ENCODE results near the gene ATRIP. TPM values are rescaled to one million over a fixed set of nuclear protein-coding genes. Genes with fewer than 3 reads are reported as not detected.

ATRIP gene
- total and polyA plus RNA-seq, 2 of the 8 experiments (the other 6 are each of a cell fraction or from before 2014, with no cell fraction given): 18.5 to 20.2 TPM

DNA sequence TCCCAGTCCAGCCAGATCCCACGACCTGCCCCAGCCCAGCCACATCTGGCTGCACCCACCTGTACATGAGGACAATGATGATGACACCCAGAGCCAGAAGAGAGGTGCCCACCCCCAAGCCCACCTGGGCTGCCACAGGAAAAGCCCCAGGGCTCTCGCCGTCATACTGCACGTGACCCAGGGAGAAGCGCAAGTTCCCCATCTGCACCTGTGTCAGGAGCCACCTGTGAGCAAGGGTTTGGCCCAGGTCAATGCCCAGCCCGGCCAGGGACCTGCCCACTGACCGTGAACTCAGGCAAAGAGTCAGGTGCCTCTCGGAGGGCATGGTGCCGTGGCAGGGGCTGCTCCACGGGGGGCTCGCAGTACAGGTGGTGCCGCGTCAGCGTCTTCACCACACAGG is 32.9 kb upstream of the ATRIP start:
- H3K23me2 ChIP-seq (ENCODE audit: low read depth, low read length): no peaks in the 10 kb centered on the region
- no peak overlapping the region for H3K23ac ChIP-seq (ENCODE audit: insufficient read length)
- H3K79me1 ChIP-seq (ENCODE audit: low read depth, low read length): no peaks in the 10 kb centered on the region; the same call in 1 of the 2 replicates
- no peaks in the 10 kb centered on the region; a peak in 1 of 4 replicates for H3K79me2 ChIP-seq (ENCODE audit: control insufficient read depth in 1 of 2, insufficient read depth in 2 of 2, low read length in 2 of 2)
- H2BK20ac ChIP-seq (ENCODE audit: low read length): no peak overlapping the region
- no peak overlapping the region for H2AFZ ChIP-seq (ENCODE audit: low read length)
- no peaks in the 10 kb centered on the region for H3K4me1 ChIP-seq (replicated peaks in 1 of 4; ENCODE audit: control insufficient read depth in 3 of 4, insufficient read depth in 4 of 4, low read length in 3 of 4)
- no peak overlapping the region for H3K4ac ChIP-seq (replicated peaks; ENCODE audit: insufficient read length, low read depth, low read length)
- no peaks in the 10 kb centered on the region for H3K9me3 ChIP-seq (ENCODE audit: insufficient read depth in 2 of 2, low read depth in 1 of 2, low read length in 1 of 2)
- H2BK120ac ChIP-seq (replicated peaks; ENCODE audit: low read depth, low read length): no peak overlapping the region
- H3K36me3 ChIP-seq (ENCODE audit: control insufficient read depth in 2 of 4, insufficient read depth in 4 of 4, low read length in 3 of 4): peaks cover 74 to 89% (median 89%) of the 10 kb centered on the region in 4 experiments
- POLR2A ChIA-PET (ENCODE audit: partially characterized antibody): interaction anchor here (1.5 to 31.5 kb wide), 3 partner anchors 6 to 33 kb away, joined by 3 to 650 read pairs (median 650); partner anchors contain the start of genes ATRIP and PLXNB1
- 95% methylated on average over 14 of the region's 14 CpGs; no CpG with 5 or more reads in 1 of the 2 experiments for WGBS, 2 experiments (ENCODE audit: extremely low coverage in 1 of 2, insufficient coverage in 1 of 2, insufficient read length in 1 of 2, insufficient replicate concordance in 2 of 2, low coverage in 1 of 2, low lambda C conversion rate in 2 of 2, missing lambda C conversion rate in 1 of 2)
- no peak overlapping the region for H2AK5ac ChIP-seq (ENCODE audit: low read depth, low read length)
- H2BK15ac ChIP-seq (ENCODE audit: low read length): no peak overlapping the region
- H3K27me3 ChIP-seq (replicated peaks in 1 of 4; ENCODE audit: control insufficient read depth in 3 of 4, extremely low read depth in 1 of 4, insufficient read depth in 3 of 4, low read length in 3 of 4): no peaks in the 10 kb centered on the region
- no peak overlapping the region for H2BK12ac ChIP-seq (ENCODE audit: low read depth, low read length)
- H3K9ac ChIP-seq (replicated peaks in 1 of 4; ENCODE audit: extremely low read depth in 1 of 4, low read depth in 3 of 4, low read length in 3 of 4): no peak overlapping the region
- H4K8ac ChIP-seq (ENCODE audit: extremely low read depth, insufficient read depth, low read length): no peak overlapping the region
- H4K20me1 ChIP-seq (replicated peaks in 1 of 2; ENCODE audit: control insufficient read depth in 1 of 2, insufficient read depth in 2 of 2, low read length in 2 of 2): peaks cover 6 to 50% of the 10 kb centered on the region in 2 experiments
- H3K27ac ChIP-seq (ENCODE audit: low read depth, low read length): no peak overlapping the region
- no peak overlapping the region for H3K18ac ChIP-seq (ENCODE audit: extremely low read depth, low read length)
- H3K56ac ChIP-seq (replicated peaks; ENCODE audit: insufficient read length, low read depth, low read length): no peak overlapping the region
- no peak overlapping the region for H2BK5ac ChIP-seq (ENCODE audit: low read depth, low read length)
- H3K4me3 ChIP-seq (ENCODE audit: extremely low read depth in 1 of 4, insufficient read depth in 2 of 4, low read depth in 3 of 4, low read length in 4 of 4): no peak overlapping the region
- H3K4me2 ChIP-seq (ENCODE audit: insufficient read depth in 1 of 2, low read depth in 2 of 2, low read length in 2 of 2): no peak overlapping the region
- FAIRE-seq (no peak), DNase-seq (ENCODE audit: low read depth in 1 of 2, low spot score in 2 of 2) (no peak)
- no peak overlapping the region for H3K14ac ChIP-seq (ENCODE audit: insufficient read length)
- no peak overlapping the region for H4K91ac ChIP-seq (replicated peaks; ENCODE audit: insufficient read length, low read length)
- H4K5ac ChIP-seq (ENCODE audit: insufficient read length, low read depth, low read length): no peak overlapping the region
- CTCF ChIA-PET (ENCODE audit: partially characterized antibody): interaction anchor here (0.6 to 7.7 kb wide), 7 partner anchors 14 to 220 kb away, joined by 3 to 130 read pairs (median 35); partner anchors contain the start of gene PLXNB1
- TF ChIP-seq CHD1 (IDR thresholded peaks at IDR 0.05; ENCODE audit: low read depth, low read length): no peak
- TF ChIP-seq KDM5A (IDR thresholded peaks at IDR 0.05; ENCODE audit: low read length): no peak
- no peak for TF ChIP-seq EZH2 (IDR thresholded peaks at IDR 0.05; ENCODE audit: low read depth, low read length, severe bottlenecking)
- TF ChIP-seq GTF2F1 (IDR thresholded peaks at IDR 0.05; ENCODE audit: borderline replicate concordance, low read depth, low read length): no peak
- no peak for TF ChIP-seq JUND (IDR thresholded peaks at IDR 0.05; ENCODE audit: low read length)
- TF ChIP-seq RBBP5 (IDR thresholded peaks at IDR 0.05; ENCODE audit: borderline replicate concordance, low read depth, low read length): no peak

Data from H1 (cell line).